ENCODE results near the gene CDK10.

DNA sequence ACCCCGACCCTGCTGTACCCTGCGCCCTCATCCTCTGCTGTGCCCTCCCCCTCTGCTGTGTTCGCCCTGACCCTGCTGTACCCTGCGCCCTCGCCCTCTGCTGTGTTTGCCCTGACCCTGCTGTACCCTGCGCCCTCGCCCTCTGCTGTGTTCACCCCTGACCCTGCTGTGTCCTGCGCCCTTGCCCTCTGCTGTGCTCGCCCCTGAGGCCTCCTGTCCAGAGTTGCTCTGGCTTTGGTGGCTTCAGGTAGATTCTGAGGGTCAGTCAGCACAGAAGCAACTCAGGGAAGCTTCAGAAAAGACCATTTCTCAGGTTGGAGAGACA, 46.4 kb downstream of the CDK10 start:
- TF ChIP-seq, protein P1, sequence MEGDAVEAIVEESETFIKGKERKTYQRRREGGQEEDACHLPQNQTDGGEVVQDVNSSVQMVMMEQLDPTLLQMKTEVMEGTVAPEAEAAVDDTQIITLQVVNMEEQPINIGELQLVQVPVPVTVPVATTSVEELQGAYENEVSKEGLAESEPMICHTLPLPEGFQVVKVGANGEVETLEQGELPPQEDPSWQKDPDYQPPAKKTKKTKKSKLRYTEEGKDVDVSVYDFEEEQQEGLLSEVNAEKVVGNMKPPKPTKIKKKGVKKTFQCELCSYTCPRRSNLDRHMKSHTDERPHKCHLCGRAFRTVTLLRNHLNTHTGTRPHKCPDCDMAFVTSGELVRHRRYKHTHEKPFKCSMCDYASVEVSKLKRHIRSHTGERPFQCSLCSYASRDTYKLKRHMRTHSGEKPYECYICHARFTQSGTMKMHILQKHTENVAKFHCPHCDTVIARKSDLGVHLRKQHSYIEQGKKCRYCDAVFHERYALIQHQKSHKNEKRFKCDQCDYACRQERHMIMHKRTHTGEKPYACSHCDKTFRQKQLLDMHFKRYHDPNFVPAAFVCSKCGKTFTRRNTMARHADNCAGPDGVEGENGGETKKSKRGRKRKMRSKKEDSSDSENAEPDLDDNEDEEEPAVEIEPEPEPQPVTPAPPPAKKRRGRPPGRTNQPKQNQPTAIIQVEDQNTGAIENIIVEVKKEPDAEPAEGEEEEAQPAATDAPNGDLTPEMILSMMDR (conservative IDR thresholded peaks at IDR 0.05 in 1 of 2, IDR thresholded peaks at IDR 0.05 in 1 of 2; ENCODE audit: extremely low read depth in 1 of 2, insufficient read depth in 1 of 2, low read depth in 1 of 2, low read length in 2 of 2): no peak
- no peak for TF ChIP-seq EZH2 (IDR thresholded peaks at IDR 0.05; ENCODE audit: borderline replicate concordance, low read length)

Data from mammary epithelial cell (primary cell).